Posterior vena cava (tissue), 2 donors: Measurements from ENCODE around the gene OCA2. TPM values are rescaled to one million over a fixed set of nuclear protein-coding genes. Genes with fewer than 3 reads are reported as not detected.

Experiments
- DNase-seq: peaks from one replicate; pipeline ENCODE4 v3.0.0-alpha.2; 2020; ENCODE audit warnings: low spot score
- intact Hi-C, 2 donors: fragments of 100-400 bp; cut with DNase I; formaldehyde crosslinking; loops; one replicate each; pipeline versions ENCODE4 v1.14.1 to v1.14.2; 2022 to 2023
- total RNA-seq, 2 donors: library from RNA; stranded (reverse); fragmentation: NEBNext Ultra II Directional; extraction: Animal tissue kit (Norgen Biotek cat#: 25700); gene quantifications; one replicate each; pipeline ENCODE4 v1.2.1, GENCODE V29; 2021
- donor health status: DM: yes; HTN: yes; CAD: no.
- donor health status: DM: yes; HTN: yes; CAD: no.

The OCA2 gene
- total RNA-seq, 2 donors from 2014 or later: 0.38 to 1.4 TPM

- intact Hi-C loops: no loop called here
- DNase-seq: no peak
Observed at GRCh38 chr15:27937851-27938250, 161.3 kb downstream of the OCA2 start.

- DNase-seq: no peak
- intact Hi-C loops: no loop called here
Observed at GRCh38 chr15:27936164-27936563, 163.0 kb downstream of the OCA2 start.

GRCh38 chr15:27935328-27935727, 163.8 kb downstream of the OCA2 start:
- DNase-seq: no peak
- intact Hi-C loops: no loop called here

GRCh38 chr15:27934782-27935181, 164.3 kb downstream of the OCA2 start:
- intact Hi-C loops: no loop called here
- no peak for DNase-seq

GRCh38 chr15:27933562-27933961, 165.6 kb downstream of the OCA2 start:
- no peak for DNase-seq
- intact Hi-C loops: no loop called here

GRCh38 chr15:27932600-27932999, 166.5 kb downstream of the OCA2 start:
- intact Hi-C loops: no loop called here
- DNase-seq: no peak

GRCh38 chr15:27928386-27928785, 170.7 kb downstream of the OCA2 start:
- intact Hi-C loops: no loop called here
- no peak for DNase-seq

- DNase-seq: no peak
- intact Hi-C loops: loop anchor here in 1 of 2 donors (10.0 kb wide), 1 partner anchor 1757 kb away; no protein-coding TSS in a partner anchor
Observed at GRCh38 chr15:27912283-27912682, 186.8 kb downstream of the OCA2 start.

- intact Hi-C loops: no loop called here
- no peak for DNase-seq
Observed at GRCh38 chr15:27906802-27907201, 192.3 kb downstream of the OCA2 start.

GRCh38 chr15:27903405-27903804, 195.7 kb downstream of the OCA2 start:
- no peak for DNase-seq
- intact Hi-C loops: no loop called here

GRCh38 chr15:27902680-27903385, 196.3 kb downstream of the OCA2 start:
- no peak for DNase-seq
- intact Hi-C loops: no loop called here

GRCh38 chr15:27899583-27900285, 199.4 kb downstream of the OCA2 start:
- intact Hi-C loops: no loop called here
- no peak for DNase-seq

- DNase-seq: no peak
- intact Hi-C loops: no loop called here
Observed at GRCh38 chr15:27897481-27897880, 201.6 kb downstream of the OCA2 start.

GRCh38 chr15:27894645-27895044, 204.5 kb downstream of the OCA2 start:
- intact Hi-C loops: no loop called here
- DNase-seq: no peak

GRCh38 chr15:27889258-27889657, 209.9 kb downstream of the OCA2 start:
- no peak for DNase-seq
- intact Hi-C loops: no loop called here

GRCh38 chr15:27885201-27885600, 213.9 kb downstream of the OCA2 start:
- intact Hi-C loops: no loop called here
- DNase-seq: no peak

GRCh38 chr15:27884726-27885125, 214.4 kb downstream of the OCA2 start:
- no peak for DNase-seq
- intact Hi-C loops: no loop called here

- intact Hi-C loops: no loop called here
- DNase-seq: no peak
Observed at GRCh38 chr15:27878841-27879240, 220.3 kb downstream of the OCA2 start.

GRCh38 chr15:27873828-27874227, 225.3 kb downstream of the OCA2 start:
- intact Hi-C loops: no loop called here
- DNase-seq: no peak

- intact Hi-C loops: no loop called here
- no peak for DNase-seq
Observed at GRCh38 chr15:27873039-27873438, 226.1 kb downstream of the OCA2 start.

- intact Hi-C loops: no loop called here
- DNase-seq: no peak
Observed at GRCh38 chr15:27872355-27872754, 226.8 kb downstream of the OCA2 start.
